Activated CD4-positive, CD25-positive, alpha-beta regulatory T cell treated with anti-CD3 and anti-CD28 coated beads, Interleukin-2, amount 50 U/mL, for 72 hours (primary cell): ENCODE measurements around the gene ALG12.

ENCODE experiments used
- DNase-seq: peaks from one replicate; pipeline ENCODE4 v3.0.0; 2021

Gene ALG12

DNA sequence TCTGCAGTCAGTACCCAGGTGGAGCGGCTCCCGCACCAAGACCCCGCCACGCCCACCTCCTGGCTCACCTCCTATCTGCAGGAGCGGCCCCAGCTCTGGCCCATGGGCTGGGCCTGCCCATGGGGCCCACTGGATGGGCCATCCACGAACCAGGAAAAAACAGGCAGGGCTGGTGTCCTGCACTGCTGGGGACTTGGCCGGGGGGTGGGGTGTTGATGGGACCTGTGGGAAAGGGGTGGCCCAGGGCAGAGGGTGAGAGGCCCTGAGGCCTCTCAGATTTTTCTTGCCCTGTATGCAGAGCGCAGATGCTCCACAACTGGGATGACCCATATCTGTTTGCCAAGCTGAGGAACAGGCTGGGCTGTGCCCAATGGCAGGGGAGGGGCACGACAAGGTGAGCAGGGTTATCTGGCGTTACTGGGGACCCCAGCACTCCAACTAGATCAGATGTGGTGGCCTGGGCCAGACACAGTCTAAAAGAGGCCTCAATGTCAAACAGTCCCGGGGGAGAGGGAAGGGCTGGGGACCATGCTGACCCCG lies 39.7 kb upstream of the ALG12 start:
- DNase-seq: no peak

DNA sequence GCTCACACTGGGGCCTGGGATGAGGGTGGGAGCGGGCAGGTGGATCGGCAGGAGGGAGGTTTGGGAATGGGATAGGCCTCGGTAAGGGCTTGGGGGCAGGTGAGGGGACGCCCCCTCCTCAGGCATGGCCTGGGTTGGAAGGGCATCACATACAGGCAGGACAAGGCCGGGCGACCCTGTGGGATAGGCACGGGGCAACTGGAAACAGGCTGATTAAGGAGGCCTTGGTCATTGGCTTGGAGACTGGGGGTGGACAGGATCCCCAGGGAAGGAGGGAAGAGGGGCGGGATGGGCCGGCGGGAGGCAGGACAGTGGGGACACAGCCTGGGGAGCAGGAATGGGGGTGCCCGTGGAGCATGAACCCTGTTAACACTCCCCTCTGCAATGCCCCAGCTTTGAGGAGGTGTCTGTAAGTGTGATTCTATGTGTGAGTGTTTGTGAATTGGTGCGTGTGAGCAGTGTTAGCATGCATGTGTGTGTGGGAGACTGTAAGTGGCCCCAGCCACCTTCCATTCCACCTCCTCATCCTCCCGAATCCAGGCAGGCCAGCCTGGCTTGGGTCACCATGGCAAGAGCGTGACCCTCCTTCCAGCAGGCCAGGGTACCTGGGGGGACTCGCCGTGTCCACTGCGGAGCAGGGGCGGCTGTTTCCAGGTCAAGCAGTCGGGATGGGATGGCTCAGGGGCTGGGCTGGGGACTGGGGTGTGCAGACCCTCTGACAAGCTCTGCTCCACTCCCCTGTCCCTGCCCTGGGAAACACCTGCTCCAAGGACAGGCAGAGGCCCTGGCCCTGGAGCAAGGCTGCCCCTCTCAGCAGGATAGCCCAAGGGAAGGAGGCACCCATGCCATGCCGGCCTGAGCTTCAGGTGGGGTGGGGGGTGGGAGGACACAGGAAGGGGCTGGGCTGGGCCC lies 38.9 kb upstream of the ALG12 start:
- DNase-seq: no peak

DNA sequence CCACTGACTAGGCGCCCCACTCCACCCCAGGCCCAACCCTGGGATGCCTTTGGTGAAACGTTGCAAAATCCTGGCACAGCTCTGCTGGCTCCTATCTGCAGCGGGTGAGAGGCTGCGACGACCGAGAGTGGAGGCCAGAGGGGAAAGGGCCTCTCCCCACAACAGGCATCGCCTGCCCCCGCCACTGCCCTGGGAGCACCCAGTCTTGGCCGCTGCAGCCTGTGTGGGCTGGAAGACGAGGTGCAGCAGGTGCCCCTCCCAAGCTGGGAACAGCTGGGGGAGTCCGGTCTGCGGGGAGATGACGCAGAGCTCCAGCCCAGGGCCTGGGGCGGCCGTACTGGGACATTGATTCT lies 38.2 kb upstream of the ALG12 start:
- no peak for DNase-seq

DNA sequence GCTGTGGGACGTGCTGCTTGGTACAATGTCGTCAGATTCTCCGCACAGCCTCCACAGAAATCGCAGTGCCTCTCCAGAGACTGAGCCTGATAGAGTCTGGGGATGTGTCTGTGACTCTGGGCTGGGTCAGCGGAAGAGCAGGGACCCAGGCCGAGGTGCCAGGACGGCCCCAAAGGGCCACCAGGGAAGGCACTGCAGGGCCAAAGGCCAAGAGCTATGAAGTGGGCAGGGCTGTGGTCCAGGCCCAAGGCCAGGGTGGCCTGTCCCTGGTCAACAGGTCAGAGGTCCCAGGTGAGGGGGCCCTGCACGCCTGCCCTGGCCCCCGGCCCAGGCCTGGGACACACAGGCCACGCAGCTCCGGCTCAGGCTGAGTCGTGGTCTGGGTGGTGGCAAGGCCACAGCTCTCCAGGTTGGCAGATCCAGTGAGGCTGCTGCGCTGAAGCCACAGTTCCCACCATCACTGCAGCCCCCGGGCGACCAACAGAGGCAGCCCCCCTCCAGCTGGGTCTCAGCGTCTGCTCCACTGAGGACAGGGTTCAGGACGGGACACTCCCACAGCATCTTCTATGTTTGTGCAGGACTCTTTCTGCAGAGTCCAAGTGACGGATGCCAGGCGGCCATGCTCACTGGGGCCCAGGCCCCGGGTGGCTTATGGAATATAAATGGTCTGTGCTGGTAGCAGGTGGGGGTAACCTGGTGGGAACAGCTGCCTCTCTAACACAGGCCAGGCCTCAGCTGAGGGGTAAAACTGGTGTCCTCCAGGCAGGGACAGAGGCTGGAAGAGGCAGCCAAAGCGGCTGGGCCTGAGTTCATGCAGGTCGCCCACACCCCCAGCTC lies 37.6 kb upstream of the ALG12 start:
- DNase-seq: no peak

DNA sequence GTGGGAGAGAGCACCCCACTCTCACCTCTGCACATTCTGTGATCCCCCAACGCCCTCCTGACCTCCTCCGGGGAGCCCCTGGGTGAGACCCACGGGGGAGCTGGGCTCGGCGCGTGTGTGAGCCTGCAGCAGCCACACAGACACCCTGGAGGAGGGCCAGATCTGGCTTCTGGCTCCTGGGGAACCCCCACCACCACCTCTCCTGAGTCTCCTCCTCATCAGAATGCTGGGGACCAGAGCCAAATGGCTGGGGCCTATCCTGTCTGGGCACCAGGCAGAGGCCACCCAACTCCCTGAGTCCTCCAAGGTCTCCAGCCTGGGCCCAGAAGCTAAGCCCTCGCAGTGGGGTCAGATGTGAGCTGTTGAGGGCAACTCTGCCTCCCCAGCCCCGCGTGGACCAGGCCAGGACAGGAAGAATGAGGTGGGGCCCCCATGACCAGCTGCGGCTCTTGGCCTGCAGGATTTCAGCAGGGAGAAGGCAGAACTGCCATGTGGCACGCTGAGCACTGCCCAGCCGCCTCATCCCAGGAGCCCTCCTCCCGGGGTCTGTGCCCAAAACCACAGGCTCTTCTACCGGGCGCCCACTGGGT lies 36.8 kb upstream of the ALG12 start:
- no peak for DNase-seq

DNA sequence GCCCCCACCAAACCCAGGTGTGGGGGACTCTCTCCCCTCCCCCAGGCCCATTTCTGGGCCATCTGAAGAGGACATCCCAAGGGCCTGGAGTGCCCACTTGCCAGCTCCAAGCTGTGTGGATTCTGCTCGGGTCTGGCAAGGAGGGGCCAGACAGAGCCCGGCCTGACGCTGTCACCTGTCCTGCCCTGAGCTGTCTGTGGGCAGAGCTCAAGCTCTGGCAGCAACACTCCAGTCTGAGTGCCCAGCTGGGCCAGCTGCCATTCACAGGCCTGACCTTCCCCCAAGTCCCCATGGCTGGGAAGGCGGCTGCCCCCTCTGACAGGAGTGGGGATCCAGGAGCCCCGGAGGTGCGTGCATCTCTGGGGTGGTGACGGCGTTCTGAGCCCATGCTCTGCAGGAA lies 36.1 kb upstream of the ALG12 start:
- no peak for DNase-seq

DNA sequence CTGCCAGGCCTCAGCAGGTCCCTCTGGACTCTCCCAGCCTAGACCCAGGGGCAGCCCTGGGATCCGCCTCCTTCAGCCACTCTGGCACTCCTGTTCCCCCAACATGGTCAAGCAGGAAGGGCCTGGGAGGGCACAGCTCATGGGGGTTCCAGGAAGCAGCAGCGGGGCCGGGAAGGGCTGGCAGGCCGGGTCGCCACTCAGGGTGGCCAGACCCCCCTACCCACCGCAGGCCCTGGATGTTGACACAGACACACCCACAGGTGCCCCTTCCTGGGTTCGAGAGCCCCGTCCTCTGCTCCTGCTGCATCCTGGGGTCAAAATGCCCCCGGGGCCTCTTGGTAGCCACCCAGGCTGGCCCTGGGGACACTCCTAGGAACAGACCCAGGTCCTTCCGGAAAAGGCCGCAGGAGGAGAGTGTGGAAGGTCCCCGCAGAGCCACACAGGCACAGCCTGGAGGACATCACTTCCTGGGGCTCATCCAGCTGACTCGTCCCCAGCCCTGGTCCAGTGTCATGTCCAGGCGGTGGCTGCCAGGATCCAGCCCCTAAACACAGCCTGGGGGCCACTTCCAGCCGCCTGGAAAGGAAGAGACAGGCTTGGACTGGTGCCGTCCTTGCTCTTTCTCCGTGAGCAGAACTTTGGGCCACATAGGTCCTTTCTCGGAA lies 35.6 kb upstream of the ALG12 start:
- DNase-seq: no peak

DNA sequence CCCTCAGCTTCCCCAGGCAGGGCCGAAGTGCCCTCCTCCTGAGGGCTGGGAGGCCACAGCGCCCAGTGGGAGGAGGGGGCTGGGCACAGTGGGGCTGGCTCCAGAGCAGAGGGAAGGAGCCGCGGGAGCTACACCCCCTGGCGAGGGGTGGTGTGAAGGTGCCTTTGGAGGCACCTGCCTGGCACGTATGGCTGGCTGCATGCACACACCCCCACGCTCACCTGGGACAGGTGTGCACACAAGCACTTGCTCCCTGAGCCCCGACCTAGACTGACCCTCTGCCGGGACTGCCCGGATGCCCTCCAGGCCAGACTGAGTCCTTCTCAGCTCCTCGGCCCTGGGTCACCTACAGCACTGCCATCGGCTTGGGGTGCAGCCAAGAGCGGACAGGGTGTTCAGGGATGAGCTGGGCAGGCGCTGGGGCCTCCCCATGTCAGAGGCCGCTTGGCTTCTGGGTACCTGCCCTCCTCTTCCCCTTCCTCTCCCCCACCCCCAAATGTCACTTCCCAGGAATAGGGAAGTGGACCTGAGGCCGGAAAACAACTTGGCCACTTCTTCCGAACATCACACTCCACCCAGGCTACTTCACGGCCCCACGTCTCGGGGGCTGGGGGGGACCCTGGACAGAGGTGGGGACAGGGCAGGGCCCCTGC lies 34.9 kb upstream of the ALG12 start:
- DNase-seq: no peak

DNA sequence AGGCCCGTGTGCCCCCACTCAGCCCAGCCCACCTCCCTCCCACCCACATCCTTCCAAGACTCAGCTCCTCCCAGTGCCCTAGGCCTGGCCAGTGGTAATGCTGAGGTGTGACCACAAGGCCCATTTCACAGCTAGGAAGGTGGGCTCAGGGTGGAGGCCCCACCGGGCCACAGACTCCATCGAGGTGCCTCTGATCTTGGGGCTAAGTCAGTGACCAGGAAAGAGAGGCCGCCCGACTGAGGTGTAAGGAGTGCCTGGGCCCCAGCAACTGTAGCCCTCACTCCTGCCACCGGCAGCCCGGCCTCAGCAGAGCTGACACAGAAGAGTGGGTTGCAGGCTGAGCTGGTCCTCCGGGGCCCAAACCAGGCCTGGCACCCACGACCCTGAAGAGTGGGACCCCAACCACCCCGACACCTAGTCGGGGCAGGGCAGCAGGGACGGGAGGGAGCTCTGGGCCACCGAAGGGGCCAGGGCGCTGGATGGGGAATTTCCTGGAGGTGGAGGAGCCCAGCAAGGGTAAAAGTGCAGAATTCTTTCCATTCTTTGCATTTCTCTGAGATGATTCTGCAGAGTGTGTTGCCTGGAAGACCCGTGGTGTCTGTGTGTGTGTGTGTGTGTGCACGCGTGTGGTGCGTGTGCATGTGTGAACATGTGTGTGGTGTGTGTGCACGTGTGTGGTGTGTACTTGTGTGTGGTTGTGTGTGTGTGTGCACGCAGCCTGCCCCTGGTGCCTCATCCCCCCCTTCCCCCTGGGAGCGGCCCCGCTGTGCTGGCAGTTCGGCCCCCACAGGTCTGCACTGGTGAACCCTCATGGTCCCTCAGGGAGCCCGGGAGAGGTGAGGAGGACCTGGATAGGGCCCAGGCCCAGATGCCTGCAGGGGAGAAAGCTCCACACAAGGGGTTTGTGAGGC lies 34.0 kb upstream of the ALG12 start:
- no peak for DNase-seq

DNA sequence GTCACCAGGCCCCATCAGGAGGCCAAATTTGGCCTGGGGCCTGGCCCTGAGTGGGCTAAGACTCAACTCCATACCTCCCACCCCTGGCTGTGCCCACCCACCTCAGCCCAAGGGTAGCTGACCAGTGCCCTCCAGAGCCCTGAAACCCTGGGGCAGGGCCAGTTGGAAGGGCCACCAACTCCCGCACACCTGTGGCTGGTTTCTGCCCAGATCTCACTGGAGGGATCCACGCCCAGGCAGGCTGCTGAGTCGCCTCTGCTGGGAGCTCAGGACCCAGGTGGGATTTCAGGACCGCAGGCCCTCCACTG lies 33.4 kb upstream of the ALG12 start:
- no peak for DNase-seq

DNA sequence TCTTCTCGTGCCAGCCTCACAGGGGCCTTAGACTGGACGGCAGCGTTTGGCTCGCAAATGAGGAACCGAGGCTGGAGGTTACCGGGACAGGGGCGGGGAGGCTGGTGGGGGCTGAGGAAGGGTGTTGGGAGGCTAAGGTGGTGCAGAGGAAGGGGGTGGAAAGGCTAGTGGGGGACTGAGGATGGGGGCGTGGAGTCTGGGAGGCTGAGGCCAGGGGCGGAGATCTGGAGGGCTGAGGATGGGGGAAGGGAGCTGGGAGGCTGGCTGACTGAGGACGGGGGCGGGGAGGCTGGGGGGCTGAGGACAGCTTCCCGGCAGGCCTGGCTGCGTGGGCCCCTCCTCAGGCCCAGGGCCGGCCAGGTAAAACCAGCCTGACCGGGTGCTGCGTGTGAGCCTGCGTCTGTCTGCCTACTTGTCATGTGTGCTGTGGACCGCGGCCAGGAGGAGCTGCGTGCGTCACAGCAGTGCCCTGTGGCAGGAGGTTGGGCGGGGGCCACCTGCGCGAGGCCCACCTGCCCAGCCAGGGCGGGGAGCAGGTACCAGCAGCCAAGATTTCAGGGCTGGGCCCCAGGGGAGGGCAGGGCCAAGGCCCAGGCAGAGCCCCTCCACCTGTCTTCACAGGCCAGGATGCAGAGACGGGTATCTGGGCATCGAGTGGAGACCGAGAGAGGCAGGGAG lies 32.9 kb upstream of the ALG12 start:
- no peak for DNase-seq

DNA sequence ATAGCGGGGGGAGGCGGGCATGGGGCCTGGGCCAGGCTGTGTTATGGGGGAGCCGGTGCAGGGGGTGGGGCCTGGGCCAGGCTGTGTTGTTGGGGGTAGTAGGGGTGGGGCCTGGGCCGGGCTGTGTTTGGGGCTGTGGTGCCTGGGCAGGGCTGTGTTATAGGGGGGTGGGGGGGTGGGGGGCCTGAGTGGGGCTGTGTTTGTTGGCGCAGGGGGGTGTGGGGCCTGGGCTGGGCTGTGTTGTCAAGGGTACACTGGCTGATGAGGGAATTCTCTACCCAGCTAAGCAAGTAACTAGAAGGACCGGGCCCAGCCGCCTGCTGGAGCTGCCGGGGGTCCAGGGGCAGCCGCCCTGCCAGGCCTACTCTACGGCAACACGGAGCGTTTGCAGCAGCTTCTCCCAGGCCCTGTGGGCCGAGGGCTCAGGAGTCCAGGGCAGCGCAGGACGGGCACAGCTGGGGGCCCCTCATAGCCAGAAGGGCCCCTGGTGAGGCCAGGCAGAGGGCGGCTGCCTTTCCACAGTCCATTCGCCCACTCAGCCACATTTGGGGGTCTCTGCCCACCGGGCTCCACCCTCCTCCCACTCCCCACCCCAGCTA lies 32.3 kb upstream of the ALG12 start:
- no peak for DNase-seq

DNA sequence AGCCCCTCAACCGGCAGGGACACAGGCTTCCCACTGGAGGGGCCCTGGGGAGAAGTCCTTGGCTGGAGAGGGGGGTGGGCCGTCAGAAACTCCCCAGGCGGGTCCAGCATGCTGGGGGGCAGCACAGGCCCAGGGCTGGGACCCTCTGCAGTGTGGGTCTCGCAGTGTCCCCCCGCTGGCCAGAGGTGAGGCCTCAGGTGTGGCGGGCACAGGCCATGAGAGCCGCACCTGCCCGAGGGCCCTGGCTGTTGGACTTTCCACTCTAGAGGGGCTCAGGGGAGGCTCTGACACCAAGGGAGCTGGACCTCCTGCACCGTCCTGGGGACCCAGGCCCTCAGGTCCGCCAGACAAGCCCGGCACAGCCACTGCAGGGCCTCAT lies 31.7 kb upstream of the ALG12 start:
- DNase-seq: no peak

DNA sequence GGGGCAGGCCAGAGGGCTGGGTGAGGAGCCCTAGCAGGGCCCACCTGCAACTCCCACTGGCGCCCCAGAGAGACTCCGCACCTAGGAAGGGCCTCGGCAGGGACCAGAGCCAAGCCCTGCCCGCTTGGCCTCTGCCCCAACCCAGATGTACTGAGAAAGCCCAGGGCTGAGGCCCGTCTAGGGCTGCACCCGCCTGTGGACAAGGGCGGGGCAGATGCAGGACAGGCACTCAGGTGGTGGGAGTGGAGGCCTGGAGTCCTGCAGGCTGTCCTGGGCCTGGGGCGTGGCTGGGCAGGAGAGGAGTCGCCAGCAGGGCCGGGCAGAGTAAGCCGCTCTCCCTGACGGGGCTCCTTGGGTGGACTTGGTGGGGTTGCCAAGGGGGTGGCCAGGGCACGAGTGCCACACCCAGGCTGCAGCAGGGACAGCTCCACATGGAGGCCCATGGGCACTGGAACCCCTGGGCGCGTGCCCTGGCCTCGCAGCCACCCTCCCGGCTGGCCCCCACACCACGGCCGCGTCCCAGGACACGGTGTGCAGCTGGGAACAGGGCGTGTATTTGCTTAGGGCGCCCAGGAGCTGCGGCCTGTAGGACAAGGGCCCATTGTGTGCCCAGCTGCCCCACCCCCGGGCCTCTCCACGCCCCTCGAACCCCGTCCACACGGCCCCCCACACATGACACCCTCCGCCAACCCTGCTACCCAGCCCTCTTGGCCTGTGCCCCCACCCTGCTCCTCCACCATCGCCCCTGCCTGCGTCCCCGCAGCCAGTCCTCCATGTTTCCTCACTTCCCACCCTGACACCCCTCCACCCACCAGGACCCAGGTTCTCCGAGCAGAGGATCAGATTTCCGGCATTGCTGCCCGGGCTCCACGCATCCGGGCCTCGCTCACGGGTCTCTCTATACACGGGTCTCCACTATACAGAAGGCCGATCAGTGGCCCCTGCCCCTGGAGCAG lies 31.0 kb upstream of the ALG12 start:
- no peak for DNase-seq

DNA sequence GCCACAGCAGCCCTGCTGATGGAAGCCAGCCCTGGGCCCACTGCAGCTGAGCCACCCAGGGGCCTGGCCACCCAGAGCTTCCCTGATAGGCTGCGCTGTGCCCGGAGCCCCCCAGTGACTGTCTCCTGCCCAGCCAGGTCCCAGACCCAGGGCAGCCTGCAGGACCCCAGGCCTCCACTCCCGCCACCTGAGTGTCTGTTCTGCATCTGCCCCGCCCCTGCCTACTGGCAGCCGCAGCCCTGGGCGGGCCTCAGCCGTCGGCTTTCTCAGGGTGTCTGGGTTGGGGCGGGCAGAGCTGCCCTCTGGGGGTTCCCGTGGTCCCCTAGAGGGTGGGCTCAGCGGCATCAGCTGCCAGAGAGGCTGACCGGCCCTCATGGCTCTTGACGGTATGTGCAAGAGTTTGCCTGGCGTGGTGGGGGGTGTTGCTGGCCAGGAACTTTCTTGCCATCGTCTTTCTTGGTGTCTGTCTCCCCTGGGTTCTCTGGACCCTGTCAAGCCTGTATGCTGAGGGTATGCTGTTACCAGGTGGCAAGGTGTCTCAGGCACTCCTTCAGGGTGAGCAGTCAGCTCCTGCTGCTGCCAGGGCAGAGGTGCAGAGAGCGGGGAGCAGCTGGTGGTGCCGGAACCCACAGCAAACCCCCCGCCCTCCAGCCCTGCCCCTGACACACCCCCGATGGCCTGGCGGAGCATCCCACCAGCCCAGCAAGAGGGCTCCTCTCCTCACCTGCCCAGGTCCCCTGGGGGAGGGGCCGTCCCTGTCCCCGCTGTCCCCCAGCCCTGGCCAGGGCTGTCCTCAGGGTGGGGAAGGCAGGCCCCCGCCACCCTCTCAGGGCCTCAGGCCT lies 30.1 kb upstream of the ALG12 start:
- DNase-seq: no peak

DNA sequence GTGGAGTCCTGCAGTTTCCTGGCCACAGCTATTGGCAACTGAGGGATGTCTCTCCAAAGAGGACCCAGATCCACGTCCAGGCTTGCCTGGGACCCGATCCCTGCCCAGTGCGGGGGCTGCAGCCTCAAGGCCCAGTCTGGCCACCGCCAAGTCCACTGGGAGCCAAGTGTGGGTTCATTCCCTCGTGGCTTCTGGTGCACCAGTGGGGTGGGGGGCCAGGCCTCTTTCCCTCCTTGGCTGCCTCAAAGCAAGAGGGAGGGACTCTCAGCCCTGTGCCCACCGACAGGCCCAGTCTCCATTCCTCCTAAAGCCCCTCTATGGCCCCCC lies 29.0 kb upstream of the ALG12 start:
- DNase-seq: no peak

DNA sequence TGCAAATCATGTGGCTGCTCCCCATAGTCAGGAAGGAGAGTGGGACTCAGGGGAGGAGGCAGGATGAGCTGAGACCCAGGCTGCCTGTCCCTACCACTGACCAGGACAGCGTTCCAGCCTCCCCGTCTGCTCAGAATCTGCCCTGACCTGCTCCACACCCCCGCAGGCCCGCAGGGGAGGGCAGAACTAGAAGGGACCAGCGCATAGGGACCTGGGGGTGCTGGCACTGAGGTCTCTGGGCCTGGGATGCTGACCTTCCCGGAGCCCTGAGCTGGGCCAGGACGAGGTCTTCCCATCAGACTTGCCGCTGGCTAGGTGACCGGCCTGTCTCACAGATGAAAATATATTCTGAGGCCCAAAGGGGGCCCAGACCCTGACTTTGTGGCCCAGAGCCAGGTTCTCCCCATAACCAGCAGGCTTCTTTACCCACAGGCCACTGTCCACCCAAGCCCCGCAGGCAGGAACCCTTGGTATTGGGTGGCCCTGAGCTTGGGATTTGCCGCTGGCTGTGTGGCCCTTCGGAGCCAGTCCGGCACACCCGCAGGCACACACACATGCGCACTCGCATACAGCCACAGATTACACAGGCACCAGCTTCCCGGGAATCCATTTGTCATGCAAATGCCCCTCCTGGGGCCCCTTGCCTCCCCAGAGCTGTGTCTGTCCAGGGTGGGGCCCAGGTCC lies 28.5 kb upstream of the ALG12 start:
- no peak for DNase-seq
